Epithelial cell of prostate (primary cell): Measurements from ENCODE around the gene MRPL28.
"Not testable (repeated sequence)": the region's sequence is repeated elsewhere in the genome, so short reads cannot be mapped to it uniquely, and the experiment has no call there.

ENCODE experiments used
- DNase-seq: peaks from one replicate; pipeline ENCODE4 v3.0.0-alpha.2; 2011; ENCODE audit warnings: low read depth, low spot score
- H3K27ac ChIP-seq: fragments of 450-650 bp; 2 replicates; pipeline ENCODE4 v1.5.1; 2017; ENCODE audit warnings: mild to moderate bottlenecking

Gene MRPL28

DNA sequence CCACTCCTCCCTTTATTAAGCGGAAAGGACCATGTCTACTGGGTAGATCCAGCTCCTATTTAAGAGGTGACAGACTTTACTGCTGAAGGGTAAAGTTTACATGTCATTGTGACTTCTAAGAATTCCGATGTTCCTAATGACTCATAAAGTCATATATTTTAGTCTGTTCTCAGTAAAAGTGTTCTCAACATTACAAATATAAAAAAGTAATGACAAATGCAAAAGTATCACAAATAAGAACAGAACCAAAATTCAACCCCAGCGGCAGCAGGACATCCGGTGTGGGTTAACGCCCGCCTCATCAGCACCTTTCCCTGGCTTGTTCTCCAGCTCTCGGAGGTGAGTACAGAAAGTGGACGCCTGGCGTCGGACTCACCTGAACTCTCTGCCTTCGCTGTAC is 24.6 kb downstream of the MRPL28 start:
- H3K27ac ChIP-seq: no peak overlapping the region
- DNase-seq: no peak

DNA sequence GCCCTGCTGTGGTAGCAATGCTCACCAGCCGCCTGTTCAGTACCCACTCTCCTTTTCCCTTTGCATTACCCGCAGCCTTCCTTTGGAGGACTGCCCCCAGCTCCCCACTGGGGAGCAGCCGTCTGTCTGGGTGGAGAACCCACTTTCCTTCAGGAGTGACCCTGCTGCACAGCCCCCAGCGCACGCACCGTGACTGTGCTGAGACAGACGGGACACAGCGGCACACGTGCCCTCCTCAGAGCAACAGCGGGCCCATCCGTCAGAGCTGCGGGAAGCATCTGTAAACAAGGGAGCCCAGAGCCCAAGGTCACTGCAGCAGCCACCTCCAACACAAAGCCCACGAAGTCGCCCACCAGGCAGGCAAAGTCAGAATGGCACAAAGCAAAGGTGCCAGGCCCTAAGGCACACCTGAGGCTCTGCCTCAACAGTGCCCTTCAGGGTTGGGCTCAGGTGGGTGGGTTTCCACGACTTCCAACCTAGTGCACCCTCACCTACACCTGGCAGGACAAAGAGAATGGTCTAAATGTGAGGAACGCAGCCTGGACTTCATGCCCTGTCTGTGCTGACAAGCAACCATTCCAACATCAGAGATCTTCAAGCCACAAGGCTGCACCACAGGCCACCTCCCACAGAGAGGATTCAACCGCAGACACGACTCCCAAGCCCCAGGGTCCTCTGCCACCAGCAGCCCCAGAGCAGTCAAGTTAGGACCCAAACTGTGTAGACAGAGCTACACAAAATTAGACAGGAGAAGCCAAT is 27.7 kb downstream of the MRPL28 start:
- DNase-seq: no peak
- H3K27ac ChIP-seq: no peak overlapping the region

- DNase-seq, H3K27ac ChIP-seq: not testable (repeated sequence)
These were observed 28.4 kb downstream of the MRPL28 start for GRCh38 chr16:341974-342336.

DNA sequence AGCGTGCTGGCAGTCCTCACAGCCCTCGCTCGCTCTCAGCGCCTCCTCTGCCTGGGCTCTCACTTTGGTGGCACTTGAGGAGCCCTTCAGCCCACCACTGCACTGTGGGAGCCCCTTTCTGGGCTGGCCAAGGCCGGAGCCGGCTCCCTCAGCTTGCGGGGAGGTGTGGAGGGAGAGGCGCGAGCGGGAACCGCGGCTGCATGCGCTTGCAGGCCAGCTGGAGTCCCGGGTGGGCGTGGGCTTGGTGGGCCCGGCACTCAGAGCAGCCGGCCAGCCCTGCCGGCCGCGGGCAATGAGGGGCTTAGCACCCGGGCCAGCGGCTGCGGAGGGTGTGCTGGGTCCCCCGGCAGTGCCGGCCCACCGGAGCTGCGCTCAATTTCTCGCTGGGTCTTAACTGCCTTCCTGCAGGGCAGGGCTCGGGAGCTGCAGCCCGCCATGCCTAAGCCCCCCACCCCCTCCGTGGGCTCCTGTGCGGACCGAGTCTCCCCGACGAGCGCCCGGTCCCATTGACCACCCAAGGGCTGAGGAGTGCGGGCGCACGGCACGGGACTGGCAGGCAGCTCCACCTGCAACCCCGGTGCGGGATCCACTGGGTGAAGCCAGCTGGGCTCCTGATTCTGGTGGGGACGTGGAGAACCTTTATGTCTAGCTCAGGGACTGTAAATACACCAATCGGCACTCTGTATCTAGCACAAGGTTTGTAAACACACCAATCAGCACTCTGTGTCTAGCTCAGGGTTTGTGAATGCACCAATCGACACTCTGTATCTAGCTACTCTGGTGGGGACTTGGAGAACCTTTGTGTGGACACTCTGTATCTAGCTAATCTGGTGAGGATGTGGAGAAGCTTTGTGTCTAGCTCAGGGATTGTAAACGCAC is 29.0 kb downstream of the MRPL28 start:
- not testable (repeated sequence) for H3K27ac ChIP-seq, DNase-seq

GRCh38 chr16:340370-341091 is 29.8 kb downstream of the MRPL28 start:
- no peak overlapping the region for H3K27ac ChIP-seq

DNA sequence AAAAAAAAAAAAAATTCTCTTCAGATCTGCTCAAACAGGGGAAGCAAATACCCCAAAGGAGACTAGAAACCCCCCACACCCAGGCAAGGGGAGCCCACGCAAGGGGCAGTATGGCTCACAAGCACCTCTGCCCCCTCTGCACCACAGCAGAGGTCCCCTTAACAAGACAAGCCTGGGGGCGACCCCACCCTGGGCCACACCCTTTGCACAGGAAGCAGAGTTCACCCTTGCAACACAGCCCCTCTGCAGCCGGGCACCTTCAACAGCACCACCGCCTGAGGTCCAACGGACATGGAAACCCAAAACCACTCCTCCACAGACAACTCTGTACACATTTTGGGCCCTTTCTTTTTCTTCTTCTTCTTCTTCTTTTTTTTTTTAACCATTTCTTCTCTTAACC is 30.7 kb downstream of the MRPL28 start:
- H3K27ac ChIP-seq: no peak overlapping the region
- DNase-seq: no peak

More at GRCh38 chr16:340370-341091, 29.8 kb downstream of the MRPL28 start:
- DNase-seq: no peak

- H3K27ac ChIP-seq: no peak overlapping the region
- no peak for DNase-seq
These were observed 32.3 kb downstream of the MRPL28 start for GRCh38 chr16:337975-338575.

GRCh38 chr16:337437-337836 is 32.9 kb downstream of the MRPL28 start:
- H3K27ac ChIP-seq: no peak overlapping the region
- no peak for DNase-seq

GRCh38 chr16:336269-336668 is 34.1 kb downstream of the MRPL28 start:
- H3K27ac ChIP-seq: no peak overlapping the region

DNA sequence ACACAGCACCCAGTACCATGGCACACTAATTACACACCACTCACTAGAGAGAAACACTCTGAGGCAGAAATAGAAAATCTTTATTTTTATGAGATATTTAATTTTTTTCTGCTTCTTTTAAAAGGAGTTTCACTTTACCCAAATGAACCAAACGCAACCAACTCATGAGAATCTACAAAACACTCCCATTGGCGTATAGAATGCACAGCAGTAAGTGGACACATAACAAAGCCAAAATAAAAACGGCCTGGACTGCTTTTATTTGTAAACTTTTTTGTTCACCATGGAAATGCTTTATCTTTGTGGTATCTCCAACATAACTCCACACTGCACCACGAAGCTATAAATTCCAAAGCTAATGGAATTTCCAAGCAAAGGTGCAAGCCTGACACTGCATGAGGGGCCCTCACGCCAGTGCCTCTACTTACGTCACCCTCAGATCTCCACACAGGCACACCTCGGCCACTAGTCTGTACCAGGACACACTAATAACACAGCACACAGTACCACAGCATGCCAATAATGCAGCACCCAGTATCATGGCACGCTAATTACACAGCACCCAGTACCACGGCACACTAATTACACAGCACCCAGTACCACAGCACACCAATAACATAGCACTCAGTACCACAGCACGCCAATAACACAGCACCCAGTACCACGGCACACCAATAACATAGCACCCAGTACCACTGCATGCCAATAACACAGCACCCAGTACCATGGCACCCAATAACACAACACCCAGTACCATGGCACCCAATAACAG is 35.3 kb downstream of the MRPL28 start:
- not testable (repeated sequence) for DNase-seq, H3K27ac ChIP-seq

More at GRCh38 chr16:336269-336668, 34.1 kb downstream of the MRPL28 start:
- no peak for DNase-seq

DNA sequence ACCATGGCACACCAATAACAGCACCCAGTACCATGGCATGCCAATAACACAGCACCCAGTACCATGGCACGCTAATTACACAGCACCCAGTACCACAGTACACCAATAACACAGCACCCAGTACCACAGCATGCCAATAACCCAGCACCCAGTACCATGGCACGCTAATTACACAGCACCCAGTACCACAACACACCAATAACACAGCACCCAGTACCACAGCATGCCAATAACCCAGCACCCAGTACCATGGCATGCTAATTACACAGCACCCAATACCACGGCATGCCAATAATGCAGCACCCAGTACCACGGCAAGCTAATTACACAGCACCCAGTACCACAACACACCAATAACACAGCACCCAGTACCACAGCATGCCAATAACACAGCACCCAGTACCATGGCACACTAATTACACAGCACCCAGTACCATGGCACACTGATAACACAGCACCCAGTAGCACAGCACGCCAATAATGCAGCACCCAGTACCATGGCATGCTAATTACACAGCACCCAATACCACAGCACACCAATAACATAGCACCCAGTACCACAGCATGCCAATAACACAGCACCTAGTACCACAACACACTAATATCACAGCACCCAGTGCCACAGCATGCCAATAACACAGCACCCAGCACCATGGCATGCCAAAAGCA is 36.0 kb downstream of the MRPL28 start:
- not testable (repeated sequence) for H3K27ac ChIP-seq, DNase-seq

- no peak overlapping the region for H3K27ac ChIP-seq
- no peak for DNase-seq
These were observed 36.8 kb downstream of the MRPL28 start for GRCh38 chr16:333406-334094.

DNA sequence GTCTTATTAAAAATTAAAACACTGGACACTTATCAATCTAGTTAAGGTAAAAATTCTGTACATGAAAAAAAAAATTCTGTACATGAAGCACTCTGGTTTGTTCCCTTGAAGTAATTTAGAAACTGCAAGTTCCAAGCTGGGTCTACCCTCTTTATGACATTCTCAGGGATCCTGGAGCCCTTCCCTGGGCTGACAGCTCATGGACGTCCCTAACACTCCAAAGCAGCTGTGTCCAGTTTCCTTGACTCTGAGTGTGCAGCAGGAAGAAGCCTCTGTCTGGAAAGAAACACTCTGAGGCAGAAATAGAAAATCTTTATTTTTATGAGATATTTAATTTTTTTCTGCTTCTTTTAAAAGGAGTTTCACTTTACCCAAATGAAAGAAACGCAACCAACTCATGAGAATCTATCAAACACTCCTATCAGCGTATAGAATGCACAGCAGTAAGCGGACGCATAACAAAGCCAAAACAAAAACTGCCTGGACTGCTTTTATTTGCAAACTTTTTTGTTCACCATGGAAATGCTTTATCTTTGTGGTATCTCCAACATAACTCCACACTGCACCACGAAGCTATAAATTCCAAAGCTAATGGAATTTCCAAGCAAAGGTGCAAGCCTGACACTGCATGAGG is 39.0 kb downstream of the MRPL28 start:
- not testable (repeated sequence) for DNase-seq, H3K27ac ChIP-seq

DNA sequence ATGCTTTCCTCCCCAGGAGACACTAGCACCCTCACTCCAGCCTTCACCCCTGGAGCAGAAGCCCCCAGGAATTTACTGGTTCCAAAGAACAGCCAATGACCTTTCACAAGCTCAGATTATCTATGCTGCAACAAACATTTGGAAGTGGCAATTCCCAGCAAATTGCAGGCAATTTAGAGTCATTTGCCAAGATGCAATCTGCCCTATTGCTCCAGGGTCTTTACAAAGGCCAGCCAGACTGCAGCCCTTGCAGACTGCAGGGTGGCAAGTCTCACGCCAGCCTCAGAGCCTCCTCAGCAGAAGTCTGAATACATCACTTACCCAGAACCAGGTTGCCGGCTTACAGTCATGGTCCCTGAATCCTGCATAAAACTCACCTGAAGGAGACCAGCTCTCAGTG is 39.6 kb downstream of the MRPL28 start:
- H3K27ac ChIP-seq: no peak overlapping the region
- DNase-seq: no peak

DNA sequence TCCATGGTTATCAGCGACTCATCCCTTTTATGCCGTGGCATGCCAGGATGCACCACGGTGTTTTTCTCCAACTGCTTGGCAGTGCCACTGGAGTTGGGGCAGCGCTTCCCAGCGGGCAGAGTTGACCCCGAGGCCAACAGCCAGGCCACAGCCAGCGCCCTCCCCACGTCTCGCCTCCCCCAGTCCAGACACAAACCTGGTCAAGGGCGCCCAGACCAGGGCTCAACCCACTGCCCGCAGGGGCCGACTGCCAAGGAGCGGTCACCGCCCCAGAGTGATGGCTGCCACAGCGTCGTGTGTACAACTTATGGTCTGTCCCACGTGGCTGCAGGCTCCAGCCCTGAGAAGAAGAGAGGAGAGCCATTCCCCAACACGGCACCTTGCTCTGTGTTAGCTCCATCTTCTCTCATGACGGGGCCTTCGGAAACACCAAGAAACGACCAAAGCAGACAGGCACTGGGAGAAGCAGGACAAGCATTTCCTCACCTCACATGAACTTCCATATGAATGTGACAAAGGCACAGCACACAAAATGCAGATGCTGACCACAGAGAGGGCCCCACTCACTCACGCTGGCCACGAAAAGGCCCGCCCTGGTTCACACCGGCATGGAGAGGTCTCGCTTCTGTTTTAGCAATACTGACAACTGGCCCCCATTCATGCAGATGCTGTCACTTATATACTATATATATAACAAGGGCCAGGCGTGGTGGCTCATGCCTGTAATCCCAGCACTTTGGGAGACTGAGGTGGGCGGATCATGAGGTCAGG is 44.8 kb downstream of the MRPL28 start:
- DNase-seq: no peak
- no peak overlapping the region for H3K27ac ChIP-seq

GRCh38 chr16:324451-325334 is 45.6 kb downstream of the MRPL28 start:
- H3K27ac ChIP-seq: no peak overlapping the region
- no peak for DNase-seq

- H3K27ac ChIP-seq: no peak overlapping the region
These were observed 46.2 kb downstream of the MRPL28 start for GRCh38 chr16:324201-324450.

More at GRCh38 chr16:324201-324450, 46.2 kb downstream of the MRPL28 start:
- no peak for DNase-seq
